ENCODE results near the gene PRR22.
"Not testable (repeated sequence)": the region's sequence is repeated elsewhere in the genome, so short reads cannot be mapped to it uniquely, and the experiment has no call there.

The PRR22 gene

DNA sequence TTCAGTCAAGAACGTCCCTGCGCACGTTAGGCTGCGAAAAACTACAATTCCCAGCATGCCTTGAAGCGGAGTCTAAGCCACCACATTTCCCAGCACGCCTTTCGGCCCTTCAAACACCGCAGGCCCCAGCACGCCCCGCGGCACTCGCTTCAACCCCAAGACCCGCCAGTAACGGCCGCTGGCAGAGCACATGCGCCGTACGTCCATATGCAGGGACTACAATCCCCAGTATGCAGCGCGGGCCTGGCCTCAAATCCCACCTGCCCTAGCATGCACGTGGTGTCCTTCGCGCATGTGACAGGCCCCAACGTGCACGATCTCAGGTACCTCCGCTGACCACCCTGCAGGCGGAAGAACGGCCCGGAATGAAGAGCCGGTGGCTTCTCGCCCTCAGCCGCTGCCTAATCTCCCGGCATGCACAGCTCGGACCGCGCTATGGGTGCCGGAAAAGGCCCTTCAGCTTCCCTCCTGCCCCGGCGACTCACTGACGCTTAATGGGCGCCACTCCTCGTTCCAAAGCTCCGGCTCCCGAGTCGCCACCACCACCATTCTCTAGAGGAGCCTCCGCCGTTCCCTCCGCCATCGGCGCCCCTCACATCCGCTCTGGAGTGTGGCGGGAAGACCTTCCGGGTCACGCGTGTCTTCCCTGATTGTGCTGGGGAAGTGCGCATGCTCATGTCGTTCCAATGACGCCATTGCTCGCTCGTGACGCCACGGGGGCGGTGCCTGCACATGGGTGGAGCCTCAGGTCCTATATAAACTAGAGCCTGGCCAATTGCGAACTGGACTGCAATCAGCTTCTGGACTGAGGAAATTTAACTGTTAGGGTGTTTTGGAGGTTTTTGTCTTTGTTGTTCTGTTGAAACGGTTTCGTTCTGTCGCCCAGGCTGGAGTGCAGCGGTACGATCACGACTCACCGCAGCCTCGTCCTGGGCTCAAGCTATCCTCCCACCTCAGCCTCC, 6.3 kb upstream of the PRR22 start, which contains the start of gene DUS3L:
Gene DUS3L, minus strand, starts transcription at position 605 of the 962 bp plus-strand sequence. Its CDS starts 22 bp downstream, at position 583.
- DNase-seq (ENCODE audit: low read depth in 2 of 2) = peak; percentile 88 to 92

DNA sequence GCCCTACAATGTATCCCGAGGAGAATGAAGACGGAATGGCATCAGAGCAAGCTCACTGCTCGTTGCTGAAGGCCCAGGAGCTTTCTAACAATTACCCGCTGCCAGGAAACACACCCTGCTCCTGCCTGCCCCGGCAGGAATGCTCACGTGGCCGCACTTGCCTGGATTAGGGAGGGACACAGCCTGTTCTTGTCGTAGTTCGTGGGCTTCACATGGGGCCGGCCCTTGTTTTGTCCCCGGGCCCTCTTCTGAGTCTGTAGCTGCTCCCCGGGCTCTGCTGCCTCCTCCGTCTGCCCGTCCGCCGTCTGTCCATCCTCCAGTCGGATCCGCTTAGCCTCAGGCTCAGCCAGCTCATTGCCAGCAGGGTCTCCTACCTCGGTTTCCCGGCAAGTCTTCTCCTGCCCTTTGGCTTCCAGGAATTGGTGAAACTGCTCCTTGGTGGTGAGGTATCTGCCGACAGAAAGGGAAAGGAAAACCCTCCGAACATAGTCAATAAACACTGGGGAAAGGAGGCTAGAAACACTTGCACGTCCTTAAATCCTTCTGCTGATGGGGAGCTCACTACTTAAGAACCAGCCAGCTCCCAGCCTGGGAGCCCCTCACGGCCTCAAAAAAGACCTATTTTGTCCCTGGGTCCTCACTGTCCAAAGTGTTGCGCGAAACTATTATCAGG, 5.5 kb upstream of the PRR22 start:
- no peak for DNase-seq (ENCODE audit: low read depth in 2 of 2)

- no peak for DNase-seq (ENCODE audit: low read depth in 2 of 2)
These were observed 4.8 kb upstream of the PRR22 start for GRCh38 chr19:5789351-5789761.

- no peak for DNase-seq (ENCODE audit: low read depth in 2 of 2)
These were observed 3.9 kb upstream of the PRR22 start for GRCh38 chr19:5788422-5788821.

DNA sequence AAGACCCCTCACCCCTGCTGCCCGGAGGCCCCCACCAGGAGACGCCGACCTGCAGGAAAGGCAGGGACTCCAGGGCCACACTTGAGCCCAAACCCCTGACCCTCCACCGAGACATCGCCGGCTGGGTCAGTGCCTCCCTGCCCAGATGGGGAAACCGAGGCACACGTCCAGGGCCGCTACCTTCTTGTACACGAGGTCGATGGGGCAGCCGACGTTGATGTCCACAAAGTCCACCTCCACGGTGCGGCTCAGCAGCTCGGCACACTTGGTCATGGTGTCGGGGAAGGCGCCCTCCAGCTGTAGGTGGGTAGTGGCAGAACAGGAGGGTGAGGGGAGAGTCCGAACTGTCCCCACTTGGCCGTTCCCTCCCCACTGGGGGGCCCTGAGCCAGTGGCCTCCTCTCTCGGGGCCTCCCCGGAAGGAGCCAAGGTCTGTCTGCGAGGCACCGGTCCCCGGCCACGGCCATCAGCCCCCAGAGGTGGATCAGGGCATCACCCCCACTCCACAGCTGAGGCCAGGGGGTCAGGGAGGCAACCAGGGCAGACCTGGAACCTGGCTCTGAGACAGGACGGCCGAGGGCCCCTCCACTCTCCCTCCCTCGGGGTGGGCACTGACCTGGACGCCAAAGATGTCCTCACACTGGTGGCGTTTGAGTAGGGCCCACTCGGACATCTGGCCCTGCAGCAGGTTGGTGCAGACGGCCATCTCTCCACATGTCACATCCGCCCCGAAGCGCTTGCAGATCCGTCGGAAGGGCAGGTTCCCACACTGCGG, 3.0 kb upstream of the PRR22 start:
- DNase-seq (ENCODE audit: low read depth in 2 of 2) = no peak

GRCh38 chr19:5786593-5787408, 2.3 kb upstream of the PRR22 start:
- DNase-seq (ENCODE audit: low read depth in 2 of 2) = no peak

DNA sequence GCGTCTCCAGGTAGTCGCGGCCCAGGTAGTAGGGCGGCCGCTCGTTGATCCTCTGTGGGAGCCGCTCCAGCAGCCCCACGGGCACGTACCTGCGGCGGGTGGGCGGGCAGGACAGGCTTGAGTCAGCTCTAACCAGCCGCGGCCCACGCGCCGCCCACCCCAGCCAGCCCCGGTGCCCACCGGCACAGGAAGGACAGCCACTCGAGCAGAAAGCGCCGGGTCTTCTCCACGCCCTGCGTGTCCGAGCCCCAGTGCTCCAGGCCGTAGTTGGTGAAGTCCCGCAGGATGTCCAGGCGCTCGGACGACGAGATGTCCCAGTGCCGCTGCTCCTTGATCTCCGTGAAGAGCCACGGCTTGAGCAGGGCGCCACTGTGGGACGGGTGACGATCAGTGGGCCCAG, 877 bp upstream of the PRR22 start:
- no peak for DNase-seq (ENCODE audit: low read depth in 2 of 2)

DNA sequence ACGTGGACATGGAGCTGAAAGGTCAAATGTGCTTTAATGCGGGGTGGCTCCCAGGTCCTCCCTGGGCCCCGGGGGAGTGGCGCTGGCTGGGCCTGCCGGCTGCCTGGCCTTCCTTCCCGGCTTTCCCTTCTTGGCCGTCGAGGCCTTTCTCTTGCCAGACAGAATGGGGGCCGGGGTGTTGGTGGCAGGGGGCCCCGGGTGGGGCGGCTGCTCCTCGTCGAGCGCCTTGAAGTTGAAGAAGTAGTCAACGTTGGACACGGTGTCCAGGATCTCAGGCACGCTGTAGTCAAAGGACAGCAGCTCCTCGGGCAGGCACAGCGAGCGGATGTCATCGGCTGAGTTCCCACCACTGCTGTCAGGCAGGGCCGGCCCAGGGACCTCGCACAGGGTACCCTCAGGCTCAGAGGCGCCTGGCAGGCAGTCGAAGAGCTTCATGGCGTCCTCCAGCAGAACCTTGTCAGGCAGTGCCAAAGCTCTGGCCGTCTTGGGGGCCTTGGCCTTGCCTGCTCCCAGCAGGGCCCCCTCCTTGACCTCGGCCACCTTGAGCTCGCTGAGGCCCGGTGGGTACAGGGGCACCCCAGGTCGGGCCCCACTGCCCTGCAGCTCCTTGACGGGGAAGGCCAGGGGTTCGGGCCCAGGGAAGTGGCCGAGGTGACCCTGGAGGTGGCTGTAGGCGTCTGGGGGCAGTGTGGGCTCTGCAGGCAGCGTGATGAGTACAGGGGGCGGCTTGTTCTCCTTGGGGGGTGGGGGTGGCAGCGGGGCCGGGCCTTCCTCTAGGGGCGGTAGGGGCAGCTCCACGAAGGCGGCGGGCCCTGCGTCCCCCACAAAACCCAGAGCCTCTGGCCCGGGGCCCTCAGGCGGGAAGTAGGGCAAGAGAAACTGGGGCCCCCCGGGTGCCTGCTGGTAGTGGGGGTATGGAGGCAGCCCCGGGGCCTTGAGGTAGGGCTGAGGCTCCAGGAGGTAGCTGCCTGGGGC, 1.3 kb downstream of the PRR22 start:
- no peak for DNase-seq (ENCODE audit: low read depth in 2 of 2)

- no peak for DNase-seq (ENCODE audit: low read depth in 2 of 2)
These were observed 2.2 kb downstream of the PRR22 start for GRCh38 chr19:5782322-5782721.

DNA sequence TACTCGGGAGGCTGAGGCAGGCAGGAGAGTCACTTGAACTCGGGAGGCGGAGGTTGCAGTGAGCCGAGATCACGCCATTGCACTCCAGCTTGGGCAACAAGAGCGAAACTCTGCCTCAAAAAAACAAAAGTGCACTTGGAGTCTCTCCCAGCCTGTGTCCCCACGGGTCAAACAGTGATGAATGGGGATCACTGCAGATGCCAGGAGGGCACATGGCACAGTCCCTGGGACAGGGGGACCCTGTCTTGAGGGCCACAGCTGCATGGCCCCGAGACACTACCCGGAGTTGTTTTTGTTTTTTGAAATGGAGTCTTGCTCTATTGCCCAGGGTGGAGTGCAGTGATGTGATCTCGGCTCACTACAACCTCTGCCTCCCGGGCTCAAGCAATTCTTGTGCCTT, 3.6 kb downstream of the PRR22 start:
- DNase-seq (ENCODE audit: low read depth in 2 of 2) = not testable (repeated sequence)

GRCh38 chr19:5778402-5778801, 6.1 kb downstream of the PRR22 start:
- no peak for DNase-seq (ENCODE audit: low read depth in 2 of 2)

GRCh38 chr19:5775668-5776309, 8.8 kb downstream of the PRR22 start:
- no peak for DNase-seq (ENCODE audit: low read depth in 2 of 2)

GRCh38 chr19:5774921-5775320, 9.6 kb downstream of the PRR22 start:
- DNase-seq (ENCODE audit: low read depth in 2 of 2) = no peak

DNA sequence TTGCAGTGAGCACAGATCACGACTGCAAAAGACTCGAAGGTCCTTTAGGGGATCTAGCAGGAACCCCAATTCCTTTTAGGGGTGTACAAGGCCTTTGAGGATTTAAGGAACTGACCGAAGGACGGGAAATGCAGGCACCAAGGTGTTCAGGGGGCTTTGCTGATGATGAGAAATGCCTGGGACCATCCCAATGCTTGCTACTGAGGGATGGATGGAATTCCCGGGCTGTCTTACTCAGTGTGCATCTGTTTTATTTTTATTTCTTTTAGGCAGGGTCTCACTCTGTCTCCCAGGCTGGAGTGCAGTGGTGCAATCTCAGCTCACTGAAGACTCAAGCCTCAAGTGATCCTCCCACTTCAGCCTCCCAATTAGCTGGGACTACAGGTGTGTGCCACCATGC, 11.3 kb downstream of the PRR22 start:
- DNase-seq (ENCODE audit: low read depth in 2 of 2) = no peak

DNA sequence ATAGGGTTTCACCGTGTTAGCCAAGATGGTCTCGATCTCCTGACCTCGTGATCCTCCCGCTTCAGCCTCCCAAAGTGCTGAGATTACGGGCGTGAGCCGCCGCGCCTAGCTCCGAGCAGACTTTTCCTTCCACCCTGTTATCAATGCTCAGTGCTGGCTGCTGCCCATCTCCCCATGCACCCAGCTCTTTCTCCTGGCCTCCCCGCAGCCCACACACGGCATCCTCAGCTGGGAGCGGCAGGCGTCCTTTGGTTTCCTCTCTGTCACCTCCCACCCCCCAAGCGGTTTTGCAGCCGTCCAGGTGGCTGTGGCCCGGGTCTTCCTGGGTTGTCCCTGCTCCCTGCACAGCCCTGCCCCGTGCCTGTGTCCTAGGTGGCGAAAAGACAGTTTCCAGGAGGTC, 12.1 kb downstream of the PRR22 start:
- DNase-seq (ENCODE audit: low read depth in 2 of 2) = no peak

GRCh38 chr19:5767949-5768348, 16.6 kb downstream of the PRR22 start:
- no peak for DNase-seq (ENCODE audit: low read depth in 2 of 2)

DNA sequence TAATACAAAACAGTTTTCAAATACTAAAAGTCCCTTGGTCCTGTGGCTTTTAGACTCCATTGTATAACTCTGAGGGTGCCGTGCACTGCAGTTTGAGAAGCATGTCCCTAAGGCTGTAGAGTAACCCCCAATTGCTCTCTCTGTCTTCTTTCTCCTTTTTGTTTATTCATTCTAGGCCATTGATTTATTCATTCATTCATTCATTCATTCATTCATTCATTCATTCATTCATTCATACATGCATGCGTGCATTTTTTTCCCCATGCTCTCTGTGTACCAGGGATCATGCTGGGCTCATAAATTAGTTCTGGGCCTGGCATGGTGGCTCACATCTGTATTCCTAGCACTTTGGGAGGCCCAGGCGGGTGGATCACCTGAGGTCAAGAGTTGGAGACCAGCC, 19.3 kb downstream of the PRR22 start:
- no peak for DNase-seq (ENCODE audit: low read depth in 2 of 2)

GRCh38 chr19:5762608-5763217, 21.8 kb downstream of the PRR22 start:
- DNase-seq (ENCODE audit: low read depth in 2 of 2) = no peak

- no peak for DNase-seq (ENCODE audit: low read depth in 2 of 2)
These were observed 30.8 kb downstream of the PRR22 start for GRCh38 chr19:5753743-5754142.
